Measurements from ENCODE around the gene NEXN. TPM values are rescaled to one million over a fixed set of nuclear protein-coding genes. Genes with fewer than 3 reads are reported as not detected.

The NEXN gene
- total and polyA plus RNA-seq, 2 of the 13 experiments (the other 11 are each of a cell fraction or from before 2014, with no cell fraction given) = 0.07 to 0.97 TPM

- ChIA-PET POLR2A (interaction anchor here (1.2 to 2.6 kb wide), 3 partner anchors 11 to 33 kb away, joined by 3 to 14 read pairs (median 4); partner anchors contain the start of gene DNAJB4), CTCF (ENCODE audit: low intra/inter-chr PET ratio, low total read pairs) (no interaction called here)
- Histone ChIP-seq H3K4me3 (replicated peaks in 1 of 3; ENCODE audit: insufficient read depth in 1 of 3, low read depth in 2 of 3, low read length in 3 of 3) (peak overlapping the region in 2 of 3 experiments; percentile 90 to 100; a peak in 3 of 6 replicates), H3K9me3 (ENCODE audit: low read length) (no peaks in the 10 kb centered on the region), H3K27me3 (ENCODE audit: control insufficient read depth in 1 of 2, insufficient read depth in 2 of 2, low read length in 2 of 2) (no peaks in the 10 kb centered on the region; a peak in 1 of 5 replicates), H3K4me1 (ENCODE audit: insufficient read depth, low read length) (peaks cover 55% of the 10 kb centered on the region), H3K27ac (ENCODE audit: extremely low read length, insufficient read depth, low read length) (no peak overlapping the region), H3K9ac (ENCODE audit: insufficient read depth, low read depth, low read length) (peak overlapping the region; percentile 28; the same call in 1 of the 2 replicates), H3K4me2 (ENCODE audit: low read depth, low read length) (peak overlapping the region; percentile 90), H2AFZ (ENCODE audit: low read length) (no peak overlapping the region), H3K36me3 (replicated peaks in 1 of 2; ENCODE audit: control insufficient read depth in 1 of 2, insufficient read depth in 2 of 2, low read length in 2 of 2) (peaks cover 4 to 21% of the 10 kb centered on the region in 2 experiments), H3K79me2 (ENCODE audit: insufficient read depth, low read length) (peaks cover 94% of the 10 kb centered on the region), H4K20me1 (ENCODE audit: insufficient read depth, low read length) (peaks cover 77% of the 10 kb centered on the region)
- ATAC-seq = no peak
- in situ Hi-C loops (cut with HindIII; ENCODE audit: extremely low pct_ligation_motif_present, low pct_unique_long_range_greater_than_20kb) (loop anchor here (10.0 kb wide), 1 partner anchor 139 kb away; no protein-coding TSS in a partner anchor), intact Hi-C loops (cut with micrococcal nuclease; ENCODE audit: unreplicated experiment) (no loop called here)
- DNase-seq (ENCODE audit: low spot score) = no peak
- BruUV-seq (replicated peaks) = no TSS peak
- no peak for FAIRE-seq
- WGBS (ENCODE audit: low lambda C conversion rate) = 53% methylated on average over 4 of the region's 4 CpGs
- TF ChIP-seq SNAPC4 (CRISPR knock-in tag; IDR thresholded peaks at IDR 0.05) (no peak), TOE1 (CRISPR knock-in tag; IDR thresholded peaks at IDR 0.05) (no peak), ZSCAN22 (CRISPR knock-in tag; IDR thresholded peaks at IDR 0.05) (no peak), DNMT1 (CRISPR knock-in tag; IDR thresholded peaks at IDR 0.05) (no peak), ATM (IDR thresholded peaks at IDR 0.05; ENCODE audit: borderline replicate concordance) (no peak), ZFP82 (CRISPR knock-in tag; IDR thresholded peaks at IDR 0.05; ENCODE audit: borderline replicate concordance) (no peak), ZNF558 (CRISPR knock-in tag; IDR thresholded peaks at IDR 0.05; ENCODE audit: borderline replicate concordance) (no peak), IKZF1 (IDR thresholded peaks at IDR 0.05) (no peak), KLF16 (CRISPR knock-in tag; IDR thresholded peaks at IDR 0.05) (no peak), ZFP91 (CRISPR knock-in tag; IDR thresholded peaks at IDR 0.05; ENCODE audit: borderline replicate concordance) (no peak), KDM1A (CRISPR knock-in tag; IDR thresholded peaks at IDR 0.05) (no peak), CAMTA2 (CRISPR knock-in tag; IDR thresholded peaks at IDR 0.05; ENCODE audit: borderline replicate concordance) (no peak)
- TF ChIP-seq, protein P1, sequence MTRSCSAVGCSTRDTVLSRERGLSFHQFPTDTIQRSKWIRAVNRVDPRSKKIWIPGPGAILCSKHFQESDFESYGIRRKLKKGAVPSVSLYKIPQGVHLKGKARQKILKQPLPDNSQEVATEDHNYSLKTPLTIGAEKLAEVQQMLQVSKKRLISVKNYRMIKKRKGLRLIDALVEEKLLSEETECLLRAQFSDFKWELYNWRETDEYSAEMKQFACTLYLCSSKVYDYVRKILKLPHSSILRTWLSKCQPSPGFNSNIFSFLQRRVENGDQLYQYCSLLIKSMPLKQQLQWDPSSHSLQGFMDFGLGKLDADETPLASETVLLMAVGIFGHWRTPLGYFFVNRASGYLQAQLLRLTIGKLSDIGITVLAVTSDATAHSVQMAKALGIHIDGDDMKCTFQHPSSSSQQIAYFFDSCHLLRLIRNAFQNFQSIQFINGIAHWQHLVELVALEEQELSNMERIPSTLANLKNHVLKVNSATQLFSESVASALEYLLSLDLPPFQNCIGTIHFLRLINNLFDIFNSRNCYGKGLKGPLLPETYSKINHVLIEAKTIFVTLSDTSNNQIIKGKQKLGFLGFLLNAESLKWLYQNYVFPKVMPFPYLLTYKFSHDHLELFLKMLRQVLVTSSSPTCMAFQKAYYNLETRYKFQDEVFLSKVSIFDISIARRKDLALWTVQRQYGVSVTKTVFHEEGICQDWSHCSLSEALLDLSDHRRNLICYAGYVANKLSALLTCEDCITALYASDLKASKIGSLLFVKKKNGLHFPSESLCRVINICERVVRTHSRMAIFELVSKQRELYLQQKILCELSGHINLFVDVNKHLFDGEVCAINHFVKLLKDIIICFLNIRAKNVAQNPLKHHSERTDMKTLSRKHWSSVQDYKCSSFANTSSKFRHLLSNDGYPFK (CRISPR knock-in tag; IDR thresholded peaks at IDR 0.05; ENCODE audit: borderline replicate concordance) = no peak
- TF ChIP-seq, protein P2, sequence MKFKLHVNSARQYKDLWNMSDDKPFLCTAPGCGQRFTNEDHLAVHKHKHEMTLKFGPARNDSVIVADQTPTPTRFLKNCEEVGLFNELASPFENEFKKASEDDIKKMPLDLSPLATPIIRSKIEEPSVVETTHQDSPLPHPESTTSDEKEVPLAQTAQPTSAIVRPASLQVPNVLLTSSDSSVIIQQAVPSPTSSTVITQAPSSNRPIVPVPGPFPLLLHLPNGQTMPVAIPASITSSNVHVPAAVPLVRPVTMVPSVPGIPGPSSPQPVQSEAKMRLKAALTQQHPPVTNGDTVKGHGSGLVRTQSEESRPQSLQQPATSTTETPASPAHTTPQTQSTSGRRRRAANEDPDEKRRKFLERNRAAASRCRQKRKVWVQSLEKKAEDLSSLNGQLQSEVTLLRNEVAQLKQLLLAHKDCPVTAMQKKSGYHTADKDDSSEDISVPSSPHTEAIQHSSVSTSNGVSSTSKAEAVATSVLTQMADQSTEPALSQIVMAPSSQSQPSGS (CRISPR knock-in tag; IDR thresholded peaks at IDR 0.05) = no peak
Observed at GRCh38 chr1:77975386-77975785, 87.0 kb downstream of the NEXN start.

Data from HepG2 (cell line).